HG03342 (cell line): ENCODE measurements around the gene MEAK7.

ENCODE experiments used
- ATAC-seq: cut with Tn5 transposase; IDR thresholded peaks from one replicate; pipeline ENCODE4 v1.9.1; 2021; ENCODE audit warnings: mild to moderate bottlenecking, moderate library complexity; ENCODE audit not compliant: unreplicated experiment

MEAK7 gene

GRCh38 chr16:84471316-84471715 lies 33.1 kb downstream of the MEAK7 start:
- ATAC-seq: no peak

GRCh38 chr16:84467709-84468108 lies 36.8 kb downstream of the MEAK7 start:
- ATAC-seq: no peak

GRCh38 chr16:84467256-84467655 lies 37.2 kb downstream of the MEAK7 start:
- no peak for ATAC-seq

- no peak for ATAC-seq
These were observed 37.8 kb downstream of the MEAK7 start for GRCh38 chr16:84466692-84467091.

GRCh38 chr16:84465154-84465553 lies 39.3 kb downstream of the MEAK7 start:
- no peak for ATAC-seq

GRCh38 chr16:84464116-84464515 lies 40.3 kb downstream of the MEAK7 start:
- no peak for ATAC-seq

- ATAC-seq: no peak
These were observed 41.2 kb downstream of the MEAK7 start for GRCh38 chr16:84463221-84463620.

- no peak for ATAC-seq
These were observed 41.9 kb downstream of the MEAK7 start for GRCh38 chr16:84462296-84463210.

GRCh38 chr16:84461413-84462295 lies 42.8 kb downstream of the MEAK7 start:
- ATAC-seq: no peak

- ATAC-seq: no peak
These were observed 43.4 kb downstream of the MEAK7 start for GRCh38 chr16:84461029-84461412.

- no peak for ATAC-seq
These were observed 43.9 kb downstream of the MEAK7 start for GRCh38 chr16:84460406-84461028.

GRCh38 chr16:84459941-84460405 lies 44.5 kb downstream of the MEAK7 start:
- no peak for ATAC-seq

- no peak for ATAC-seq
These were observed 44.9 kb downstream of the MEAK7 start for GRCh38 chr16:84459533-84459894.

GRCh38 chr16:84458606-84459532 lies 45.6 kb downstream of the MEAK7 start:
- ATAC-seq: no peak

GRCh38 chr16:84455031-84455430 lies 49.4 kb downstream of the MEAK7 start:
- ATAC-seq: no peak
